ENCODE measurements around the gene ENDOG.
"Not testable (repeated sequence)": the region's sequence is repeated elsewhere in the genome, so short reads cannot be mapped to it uniquely, and the experiment has no call there.

DNA sequence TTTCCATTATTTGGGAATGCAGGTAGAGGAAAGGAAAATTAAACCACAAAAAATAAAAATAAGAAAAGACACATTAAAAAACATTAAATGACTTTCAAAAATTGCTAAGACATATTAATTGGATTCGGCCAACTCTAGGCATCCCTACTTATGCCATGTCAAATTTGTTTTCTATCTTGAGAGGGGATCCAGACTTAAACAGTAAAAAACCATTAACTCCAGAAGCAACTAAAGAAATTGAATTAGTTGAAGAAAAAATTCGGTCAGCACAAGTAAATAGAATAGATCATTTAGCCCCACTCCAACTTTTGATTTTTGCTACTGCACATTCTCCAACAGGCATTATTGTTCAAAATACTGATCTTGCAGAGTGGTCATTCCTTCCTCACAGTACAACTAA is 34.3 kb downstream of the ENDOG start:
- TF ChIP-seq CTCF, POLR2A (IDR thresholded peaks at IDR 0.05): not testable (repeated sequence)

All from testis (tissue), 2 donors.